ENCODE measurements around the gene DRAXIN.

DRAXIN gene

GRCh38 chr1:11764115-11764514, 72.6 kb downstream of the DRAXIN start:
- DNase-seq (ENCODE audit: low read depth), result no peak

GRCh38 chr1:11764519-11764918, 73.0 kb downstream of the DRAXIN start:
- no peak for DNase-seq (ENCODE audit: low read depth)

- no peak for DNase-seq (ENCODE audit: low read depth)
Observed at GRCh38 chr1:11765661-11766428, 74.3 kb downstream of the DRAXIN start.

GRCh38 chr1:11766429-11766776, 74.9 kb downstream of the DRAXIN start:
- DNase-seq (ENCODE audit: low read depth), result no peak

GRCh38 chr1:11767922-11768704, 76.6 kb downstream of the DRAXIN start:
- DNase-seq (ENCODE audit: low read depth), result no peak

GRCh38 chr1:11768821-11769220, 77.3 kb downstream of the DRAXIN start:
- DNase-seq (ENCODE audit: low read depth), result no peak

- no peak for DNase-seq (ENCODE audit: low read depth)
Observed at GRCh38 chr1:11769274-11769673, 77.8 kb downstream of the DRAXIN start.

GRCh38 chr1:11770011-11770410, 78.5 kb downstream of the DRAXIN start:
- no peak for DNase-seq (ENCODE audit: low read depth)

GRCh38 chr1:11771481-11772043, 80.1 kb downstream of the DRAXIN start:
- DNase-seq (ENCODE audit: low read depth), result no peak

- DNase-seq (ENCODE audit: low read depth), result no peak
Observed at GRCh38 chr1:11772458-11772857, 80.9 kb downstream of the DRAXIN start.

- DNase-seq (ENCODE audit: low read depth), result no peak
Observed at GRCh38 chr1:11774753-11775152, 83.2 kb downstream of the DRAXIN start.
